Measurements from ENCODE around the gene HMG20B. TPM values are rescaled to one million over a fixed set of nuclear protein-coding genes. Genes with fewer than 3 reads are reported as not detected.
A peak's percentile ranks its signal among the peaks of the same experiment; 100 is the strongest.

The HMG20B gene
- total RNA-seq, 1 experiment from 2014 or later: 79.9 TPM

DNA sequence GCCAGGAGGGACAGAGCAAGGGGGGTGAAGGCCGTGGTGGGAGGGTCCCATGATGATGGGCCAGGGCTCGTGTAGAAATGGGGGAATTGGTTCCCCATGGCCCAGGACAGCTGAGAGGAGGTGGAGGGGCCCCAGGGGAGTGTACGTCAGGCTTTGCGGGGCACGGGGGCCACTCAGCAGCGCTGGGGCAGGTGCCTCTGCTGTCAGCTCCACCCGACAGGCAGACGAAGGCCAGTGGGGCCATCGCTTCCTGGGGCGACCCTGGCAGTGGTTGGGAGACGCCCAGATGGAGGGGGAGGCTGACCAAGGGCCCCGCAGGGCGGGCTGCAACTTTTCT is 35.7 kb upstream of the HMG20B start:
- no peak for DNase-seq (ENCODE audit: low read depth)

- DNase-seq (ENCODE audit: low read depth): no peak
Measured at GRCh38 chr19:3537438-3538240, 35.1 kb upstream of the HMG20B start.

- DNase-seq (ENCODE audit: low read depth): no peak
Measured at GRCh38 chr19:3538258-3538929, 34.4 kb upstream of the HMG20B start.

- DNase-seq (ENCODE audit: low read depth): peak; percentile 47
Measured at GRCh38 chr19:3538965-3539755, 33.6 kb upstream of the HMG20B start, which contains the start of gene TEKTIP1. TSS of gene TEKTIP1 (plus strand) at chr19:3539174. CDS start at chr19:3539178, 4 bp downstream.

DNA sequence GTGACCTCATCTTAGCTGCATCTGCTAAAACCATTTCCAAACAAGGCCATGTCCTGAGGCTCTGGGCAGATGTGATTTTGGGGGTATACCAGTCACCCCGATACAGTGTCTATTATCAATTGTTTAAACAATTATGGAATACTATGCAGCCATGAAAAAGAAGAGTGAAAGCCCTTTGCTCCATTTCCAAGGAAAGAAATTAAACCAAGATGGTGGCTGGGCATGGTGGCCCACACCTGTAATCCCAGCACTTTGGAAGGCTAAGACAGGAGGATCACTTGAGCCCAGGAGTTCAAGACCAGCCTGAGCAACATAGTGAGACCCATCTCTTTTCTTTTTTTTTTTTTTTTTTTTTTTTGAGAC is 33.0 kb upstream of the HMG20B start:
- DNase-seq (ENCODE audit: low read depth): no peak

GRCh38 chr19:3543150-3544057 is 29.3 kb upstream of the HMG20B start:
- DNase-seq (ENCODE audit: low read depth): no peak

- no peak for DNase-seq (ENCODE audit: low read depth)
Measured at GRCh38 chr19:3544058-3544376, 28.7 kb upstream of the HMG20B start.

- DNase-seq (ENCODE audit: low read depth): peak; percentile 69
Measured at GRCh38 chr19:3544742-3545668, 27.7 kb upstream of the HMG20B start.

- DNase-seq (ENCODE audit: low read depth): no peak
Measured at GRCh38 chr19:3545669-3546034, 27.1 kb upstream of the HMG20B start.

GRCh38 chr19:3546119-3546518 is 26.6 kb upstream of the HMG20B start:
- no peak for DNase-seq (ENCODE audit: low read depth)

DNA sequence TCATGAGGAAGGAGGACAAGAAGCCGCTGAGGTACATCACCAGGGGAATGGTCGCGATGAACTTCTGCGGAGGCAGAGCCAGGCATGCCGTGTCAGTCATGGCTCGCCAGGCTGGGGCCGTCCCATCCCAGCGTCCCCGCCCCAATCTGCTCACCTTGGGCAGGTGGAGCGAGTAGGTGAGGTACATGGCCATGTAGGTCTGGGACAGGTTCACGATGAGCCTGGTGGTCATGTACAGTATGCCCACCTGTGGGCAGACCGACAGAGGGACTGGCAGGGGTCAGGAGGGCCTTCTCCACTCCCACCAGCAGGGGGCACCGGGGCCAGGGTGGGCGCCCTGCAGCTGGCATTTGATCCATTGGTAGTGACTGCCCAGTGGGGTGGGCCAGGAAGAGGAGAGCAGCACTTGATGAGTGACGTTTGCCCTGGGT is 25.4 kb upstream of the HMG20B start:
- DNase-seq (ENCODE audit: low read depth): no peak

DNA sequence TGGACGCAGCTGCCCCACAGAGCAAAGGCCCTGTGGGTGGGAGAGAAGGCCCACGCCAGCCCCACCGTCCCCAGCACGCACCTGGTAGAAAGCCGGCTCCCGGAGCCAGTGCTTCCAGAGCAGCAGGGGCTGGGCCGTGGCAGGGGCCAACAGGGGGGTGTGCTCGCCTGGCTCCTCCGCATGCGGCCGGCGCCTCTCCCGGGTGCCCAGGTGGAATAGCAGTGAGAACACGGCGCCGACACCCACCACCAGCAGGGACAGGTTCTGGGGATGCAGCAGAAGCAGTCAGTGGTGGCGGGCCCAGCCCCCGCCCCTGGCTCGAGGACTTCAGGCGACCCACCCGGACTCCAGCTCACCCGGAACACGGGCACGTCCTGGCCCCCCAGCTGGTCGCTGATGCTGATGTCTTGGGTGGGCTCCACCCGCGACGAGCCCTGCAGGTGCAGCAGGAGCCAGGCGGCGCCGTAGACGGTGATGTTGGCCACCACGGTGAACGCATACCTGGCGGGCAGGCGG is 24.9 kb upstream of the HMG20B start:
- no peak for DNase-seq (ENCODE audit: low read depth)

GRCh38 chr19:3548606-3549005 is 24.1 kb upstream of the HMG20B start:
- no peak for DNase-seq (ENCODE audit: low read depth)

GRCh38 chr19:3549816-3550215 is 22.9 kb upstream of the HMG20B start:
- DNase-seq (ENCODE audit: low read depth): no peak

- DNase-seq (ENCODE audit: low read depth): peak; percentile 3
Measured at GRCh38 chr19:3550947-3551791, 21.6 kb upstream of the HMG20B start.

GRCh38 chr19:3551792-3552095 is 21.0 kb upstream of the HMG20B start:
- DNase-seq (ENCODE audit: low read depth): peak; percentile 5

- no peak for DNase-seq (ENCODE audit: low read depth)
Measured at GRCh38 chr19:3554254-3555083, 18.3 kb upstream of the HMG20B start.

DNA sequence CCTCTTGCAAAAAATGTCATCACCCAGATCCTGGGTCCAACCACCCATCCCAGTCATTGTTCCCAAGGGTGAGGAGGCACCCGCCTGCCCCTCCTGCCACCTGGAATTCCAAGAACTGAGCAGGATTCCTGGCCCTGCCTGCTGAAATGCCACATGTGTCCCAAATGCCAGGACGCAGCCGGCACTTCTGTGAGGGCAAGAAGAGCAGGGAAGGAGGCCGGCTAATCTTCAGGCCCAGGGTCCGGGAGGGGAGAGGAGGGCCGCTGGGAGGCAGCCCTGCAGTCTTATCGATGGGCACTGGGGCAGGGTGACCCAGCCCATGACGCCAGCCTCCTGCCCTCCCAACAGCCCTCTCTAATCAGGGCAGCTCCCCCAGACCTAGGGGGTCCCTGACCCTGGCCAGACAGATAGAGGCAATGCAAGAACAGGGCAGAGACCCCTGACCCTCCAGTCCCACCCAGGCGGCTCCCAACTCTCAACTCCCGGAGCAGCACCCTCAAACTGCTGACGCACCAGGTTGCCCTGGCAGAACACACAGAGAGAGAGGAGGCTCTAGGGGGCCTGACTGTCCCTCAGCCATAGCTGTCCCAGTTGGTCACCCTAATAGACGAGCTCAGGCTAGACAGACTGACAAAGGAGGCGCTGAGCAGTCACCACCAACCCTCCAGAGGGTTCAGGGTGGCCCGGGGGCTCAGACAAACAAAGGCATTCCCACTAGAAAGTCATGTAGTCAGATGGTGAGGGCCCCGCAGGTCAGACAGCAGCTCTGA is 16.9 kb upstream of the HMG20B start:
- no peak for DNase-seq (ENCODE audit: low read depth)
